ENCODE results near the gene DCAF4.

DNA sequence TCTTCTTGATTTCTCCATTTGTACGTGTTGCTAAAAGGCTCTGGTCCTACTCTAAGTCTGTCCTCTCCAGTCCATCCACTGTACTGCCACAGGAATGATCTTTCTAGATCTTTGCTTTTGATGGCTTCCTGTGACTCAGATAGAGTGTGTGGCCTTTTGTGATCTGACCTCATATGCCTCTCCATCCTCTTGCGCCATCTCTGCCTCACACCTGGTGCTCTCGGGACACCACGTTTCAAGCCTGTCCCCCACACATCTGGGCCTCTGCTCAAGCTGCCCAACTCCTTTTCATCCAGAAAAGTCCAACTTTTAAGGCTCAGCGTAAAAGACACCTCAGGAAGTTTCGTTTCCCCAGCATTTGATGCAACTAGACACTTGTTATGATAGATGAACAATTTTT is 39.0 kb downstream of the DCAF4 start:
- TF ChIP-seq TARDBP (IDR thresholded peaks at IDR 0.05) (no peak), SUZ12 (IDR thresholded peaks at IDR 0.05) (no peak), LEF1 (IDR thresholded peaks at IDR 0.05; ENCODE audit: borderline replicate concordance) (no peak), ELF4 (IDR thresholded peaks at IDR 0.05) (no peak), HDGF (IDR thresholded peaks at IDR 0.05; ENCODE audit: borderline replicate concordance) (no peak), ZNF384 (IDR thresholded peaks at IDR 0.05) (no peak)
